HG03521 (cell line): ENCODE measurements around the gene HDHD3.
"Not testable (repeated sequence)": the region's sequence is repeated elsewhere in the genome, so short reads cannot be mapped to it uniquely, and the experiment has no call there.

Experiments
- ATAC-seq: cut with Tn5 transposase; IDR thresholded peaks from one replicate; pipeline ENCODE4 v1.9.1; 2021; ENCODE audit warnings: mild to moderate bottlenecking, moderate library complexity; ENCODE audit not compliant: unreplicated experiment

Gene HDHD3

DNA sequence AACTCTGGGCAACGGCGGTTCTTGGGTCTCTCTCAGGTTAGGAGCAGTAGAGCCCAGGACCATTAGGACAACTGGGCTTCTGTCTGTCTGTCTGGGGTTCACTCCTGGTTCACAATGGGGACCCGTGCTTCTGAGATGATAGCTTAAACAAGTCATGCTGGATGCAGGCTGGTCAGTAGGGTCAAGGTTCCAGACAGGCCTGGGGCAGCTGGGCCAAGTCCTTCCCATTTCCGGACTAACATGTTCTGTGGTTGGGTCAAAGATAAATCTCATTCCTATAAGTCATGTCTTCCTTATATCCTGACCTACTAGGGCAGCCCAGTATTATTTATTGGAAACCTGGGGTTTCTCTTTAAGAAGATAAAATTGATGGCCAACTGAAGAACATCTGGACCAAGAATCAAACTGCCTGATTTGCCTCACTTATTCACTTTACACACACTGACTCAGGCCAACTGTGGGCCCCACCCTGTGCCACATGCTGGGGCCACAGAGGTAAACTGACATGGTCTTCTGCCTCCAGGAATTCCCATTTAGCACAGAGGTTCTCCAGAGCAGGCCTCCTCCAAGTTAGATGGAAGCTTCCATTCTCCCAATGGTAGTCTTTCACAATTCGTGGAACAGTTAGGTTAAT, 8.3 kb downstream of the HDHD3 start:
- no peak for ATAC-seq

DNA sequence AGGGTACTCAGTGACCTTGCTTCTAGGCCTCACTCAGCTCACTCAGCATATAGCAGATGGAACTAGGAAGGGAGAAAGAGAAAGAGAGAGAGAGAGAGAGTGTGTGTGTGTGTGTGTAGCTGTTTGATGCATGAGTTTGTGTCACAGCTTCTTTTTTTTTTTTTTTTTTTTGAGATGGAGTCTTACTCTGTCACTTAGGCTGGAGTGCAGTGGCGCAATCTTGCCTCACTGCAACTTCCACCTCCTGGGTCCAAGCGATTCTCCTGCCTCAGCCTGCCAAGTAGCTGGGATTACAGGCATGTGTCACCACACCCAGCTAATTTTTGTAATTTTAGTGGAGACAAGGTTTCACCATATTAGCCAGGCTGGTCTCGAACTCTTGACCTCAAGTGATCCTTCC, 11.1 kb downstream of the HDHD3 start:
- not testable (repeated sequence) for ATAC-seq

DNA sequence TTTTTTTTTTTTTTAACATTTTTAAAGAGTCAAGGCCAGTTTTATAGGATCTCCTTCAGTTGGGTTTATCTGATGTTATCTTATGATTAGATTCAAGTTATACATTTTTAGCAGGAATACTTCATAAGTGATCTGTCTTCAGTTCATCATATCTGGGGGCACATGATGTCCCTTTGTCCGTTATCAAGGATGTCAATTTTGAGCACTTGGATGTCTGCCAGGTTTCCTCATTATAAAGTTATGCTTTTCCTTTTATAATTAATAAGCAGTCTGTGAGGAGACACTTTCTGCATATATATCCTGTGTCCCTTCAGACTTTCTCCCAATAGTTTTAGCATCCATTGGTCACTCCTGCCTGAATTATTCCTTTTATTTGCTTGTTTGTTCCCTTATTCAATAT, 11.8 kb downstream of the HDHD3 start:
- ATAC-seq, result no peak

DNA sequence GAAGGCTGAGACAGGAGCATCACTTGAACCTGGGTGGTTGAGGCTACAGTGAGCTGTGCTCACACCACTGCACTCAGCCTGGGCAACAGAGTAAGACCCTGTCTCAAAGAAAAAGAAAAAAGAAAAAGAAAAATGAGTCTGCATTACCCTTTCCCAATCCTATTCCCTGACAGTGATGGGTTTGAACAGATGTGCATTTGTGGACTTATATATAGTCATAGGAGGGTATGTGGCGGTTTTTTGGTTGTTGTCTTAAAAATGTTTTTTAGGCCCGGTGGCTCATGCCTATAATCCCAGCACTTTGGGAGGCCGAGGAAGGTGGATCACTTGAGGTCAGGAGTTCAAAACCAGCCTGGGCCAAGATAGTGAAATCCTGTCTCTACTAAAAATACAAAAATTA, 13.4 kb downstream of the HDHD3 start:
- no peak for ATAC-seq

GRCh38 chr9:113361304-113362018, 15.3 kb downstream of the HDHD3 start:
- ATAC-seq, result no peak

GRCh38 chr9:113360242-113360842, 16.4 kb downstream of the HDHD3 start:
- ATAC-seq, result no peak

- no peak for ATAC-seq
These were observed 17.4 kb downstream of the HDHD3 start for GRCh38 chr9:113359385-113359784.

- no peak for ATAC-seq
These were observed 20.0 kb downstream of the HDHD3 start for GRCh38 chr9:113356686-113357292.

DNA sequence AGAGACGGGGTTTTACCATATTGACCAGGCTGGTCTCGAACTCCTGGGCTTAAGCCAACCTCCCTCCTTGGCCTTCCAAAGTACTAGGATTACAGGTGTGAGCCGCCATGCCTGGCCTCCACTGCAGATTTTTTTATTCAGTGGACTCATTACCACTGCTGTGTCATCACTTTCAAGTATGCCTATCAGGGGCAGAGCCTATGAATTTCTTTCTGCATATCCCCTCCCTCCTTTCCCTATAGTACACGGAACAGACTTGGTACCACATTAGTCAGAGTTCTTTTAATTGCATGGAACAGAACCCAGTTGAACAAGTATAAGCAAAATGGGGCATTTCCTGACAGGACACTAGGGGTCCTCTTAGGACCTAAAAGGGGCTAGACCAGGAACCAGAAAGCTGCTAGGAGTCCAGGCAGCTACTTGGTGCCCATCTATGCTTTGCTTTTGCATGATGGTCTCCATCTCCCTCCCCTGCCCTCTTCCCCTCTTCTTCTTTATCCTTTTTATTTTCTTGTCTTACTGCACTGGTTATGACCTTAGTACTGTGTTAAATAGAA, 21.7 kb downstream of the HDHD3 start:
- ATAC-seq, result no peak

DNA sequence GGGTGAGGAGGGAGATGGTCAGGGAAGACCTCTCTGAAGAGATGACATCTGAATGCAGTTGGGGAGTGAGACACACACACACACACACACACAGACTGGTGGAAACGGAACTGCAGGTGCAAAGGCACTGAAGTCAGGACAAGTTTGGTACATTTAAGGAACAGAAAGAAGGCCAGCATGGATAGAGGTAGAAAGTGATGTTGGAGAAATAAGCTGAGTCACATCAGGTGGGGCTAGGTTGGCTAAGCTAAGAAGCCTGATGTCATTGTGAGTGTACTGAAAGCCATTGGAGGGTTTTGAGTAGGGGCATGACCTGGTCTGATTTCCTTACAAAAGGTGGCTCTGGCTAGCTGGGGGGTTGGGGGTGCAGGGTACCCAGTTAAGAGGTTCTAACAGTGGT, 24.4 kb downstream of the HDHD3 start:
- no peak for ATAC-seq

DNA sequence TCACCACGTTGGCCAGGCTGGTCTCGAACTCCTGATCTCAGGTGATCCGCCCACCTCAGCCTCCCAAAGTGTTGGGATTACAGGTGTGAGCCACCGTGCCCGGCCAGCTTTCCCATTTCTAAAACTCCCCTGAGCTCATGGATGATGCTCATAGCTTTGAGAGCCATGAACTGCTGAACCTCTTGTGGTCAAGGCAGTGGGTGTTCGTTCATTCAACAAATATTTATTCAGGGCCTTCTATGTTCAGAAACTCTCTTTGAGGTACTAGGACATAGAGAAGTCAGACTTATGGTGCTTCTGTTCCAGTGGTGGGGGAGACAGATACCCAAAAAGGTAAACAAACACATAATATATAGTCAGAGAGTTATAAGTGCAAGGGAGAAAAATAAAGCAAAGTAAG, 24.8 kb downstream of the HDHD3 start:
- ATAC-seq, result no peak

DNA sequence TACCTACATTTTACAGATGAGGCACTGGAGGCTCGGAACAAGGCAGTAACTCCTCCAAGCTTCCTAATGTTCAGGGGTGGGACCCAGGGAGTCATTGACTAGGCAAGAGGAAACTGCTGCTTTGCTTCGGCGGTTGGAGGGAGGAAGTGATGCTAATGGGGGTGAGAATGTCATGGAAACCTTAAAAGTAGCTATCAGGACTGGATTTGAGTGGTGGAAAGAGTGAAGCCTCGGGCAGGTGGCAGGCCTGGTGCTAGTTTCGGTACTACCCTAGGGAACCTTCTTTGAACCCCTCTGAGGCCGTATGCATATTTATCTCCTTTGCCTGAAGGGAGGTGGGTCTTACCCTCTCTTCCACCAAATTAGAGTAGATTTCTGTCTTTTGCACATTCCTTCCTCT, 25.8 kb downstream of the HDHD3 start:
- no peak for ATAC-seq

DNA sequence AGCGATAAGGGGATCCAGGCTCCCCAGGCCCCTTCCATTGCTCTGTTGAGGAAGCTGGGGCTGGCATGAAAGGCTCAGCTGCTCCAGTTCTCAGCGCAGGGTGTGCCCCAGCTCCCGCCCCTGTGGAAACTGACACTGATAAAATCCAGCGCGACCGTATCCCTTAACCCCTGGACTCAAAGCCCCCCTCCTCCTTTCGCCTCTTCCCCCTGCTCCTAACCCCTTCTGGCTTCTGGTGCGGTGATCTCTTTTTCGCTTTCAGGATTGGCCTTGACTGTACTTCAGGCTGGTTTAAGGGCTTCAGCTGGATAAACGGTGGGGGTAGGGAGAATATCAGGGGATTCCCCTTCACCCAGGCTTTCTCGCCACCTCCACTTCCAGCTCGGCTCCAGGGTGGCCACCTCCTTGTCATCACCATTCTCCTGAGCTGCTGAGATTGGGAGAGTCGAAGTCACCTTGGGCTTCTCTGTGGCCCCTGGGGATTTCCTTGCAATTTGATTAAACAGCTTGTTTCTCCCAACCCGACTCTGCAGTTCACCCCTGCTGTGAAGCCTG, 26.6 kb downstream of the HDHD3 start:
- ATAC-seq, result no peak

GRCh38 chr9:113349445-113350094, 27.2 kb downstream of the HDHD3 start, which contains the start of gene BSPRY:
Gene BSPRY, plus strand, starts transcription at chr9:113349541. Its CDS starts 39 bp downstream, at chr9:113349580.
- ATAC-seq, result no peak

DNA sequence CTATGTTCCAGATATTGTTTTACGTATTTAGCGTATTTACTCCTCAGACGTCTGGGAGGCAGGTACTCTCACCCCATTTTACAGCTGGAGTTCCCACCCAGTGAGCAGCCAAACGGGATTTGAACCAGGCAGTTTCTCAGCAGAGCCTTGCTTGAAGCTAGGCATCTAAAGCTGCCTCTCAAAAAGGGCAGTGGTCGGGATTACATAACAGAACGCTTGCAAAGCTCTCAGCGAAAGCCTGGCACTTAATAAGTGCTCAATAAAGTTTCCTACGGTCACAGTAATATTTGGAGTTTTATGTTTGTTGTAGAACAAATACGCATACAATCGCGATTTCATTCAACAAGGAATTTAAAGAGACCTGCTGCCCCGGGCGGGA, 27.7 kb downstream of the HDHD3 start:
- ATAC-seq, result no peak

GRCh38 chr9:113348437-113348836, 28.3 kb downstream of the HDHD3 start:
- no peak for ATAC-seq

GRCh38 chr9:113345671-113346070, 31.1 kb downstream of the HDHD3 start:
- ATAC-seq, result no peak

- no peak for ATAC-seq
These were observed 31.6 kb downstream of the HDHD3 start for GRCh38 chr9:113345190-113345589.

GRCh38 chr9:113343732-113344231, 33.0 kb downstream of the HDHD3 start:
- no peak for ATAC-seq

GRCh38 chr9:113341712-113342410, 34.9 kb downstream of the HDHD3 start:
- ATAC-seq, result no peak
